Measurements from ENCODE around the gene NCAPD2. TPM values are rescaled to one million over a fixed set of nuclear protein-coding genes. Genes with fewer than 3 reads are reported as not detected.
"Not testable (repeated sequence)": the region's sequence is repeated elsewhere in the genome, so short reads cannot be mapped to it uniquely, and the experiment has no call there.

Gene NCAPD2
- total RNA-seq, 1 experiment from 2014 or later, result 94.7 TPM

- H3K9me3 Mint-ChIP-seq (ENCODE audit: low read depth, unreplicated experiment), result no peaks in the 10 kb centered on the region
- H3K27me3 Mint-ChIP-seq (ENCODE audit: unreplicated experiment), result peaks cover 17% of the 10 kb centered on the region
- no TSS peak for BruUV-seq (replicated peaks)
Observed at GRCh38 chr12:6478416-6478815, 15.5 kb upstream of the NCAPD2 start.

GRCh38 chr12:6488240-6488639, 5.7 kb upstream of the NCAPD2 start:
- Mint-ChIP-seq H3K27me3 (ENCODE audit: unreplicated experiment) (no peaks in the 10 kb centered on the region), H3K4me3 (ENCODE audit: low read depth, unreplicated experiment) (no peak overlapping the region), H3K9me3 (ENCODE audit: low read depth, unreplicated experiment) (no peaks in the 10 kb centered on the region), H3K36me3 (ENCODE audit: insufficient read depth, unreplicated experiment) (peaks cover 17% of the 10 kb centered on the region), H3K27ac (ENCODE audit: unreplicated experiment) (no peak overlapping the region), H3K4me1 (ENCODE audit: low read depth, unreplicated experiment) (no peaks in the 10 kb centered on the region)
- BruUV-seq (replicated peaks), result no TSS peak
- TF ChIP-seq CTCF (IDR thresholded peaks at IDR 0.05; ENCODE audit: unreplicated experiment), result no peak
- CTCF ChIA-PET, result no interaction called here
- no peak for DNase-seq
- intact Hi-C loops (cut with micrococcal nuclease; ENCODE audit: unreplicated experiment), result no loop called here

More at GRCh38 chr12:6478416-6478815, 15.5 kb upstream of the NCAPD2 start:
- intact Hi-C loops (cut with micrococcal nuclease; ENCODE audit: unreplicated experiment), result no loop called here
- H3K4me1 Mint-ChIP-seq (ENCODE audit: low read depth, unreplicated experiment), result no peaks in the 10 kb centered on the region
- no peak for TF ChIP-seq CTCF (IDR thresholded peaks at IDR 0.05; ENCODE audit: unreplicated experiment)
- no peak overlapping the region for H3K27ac Mint-ChIP-seq (ENCODE audit: unreplicated experiment)
- no peaks in the 10 kb centered on the region for H3K36me3 Mint-ChIP-seq (ENCODE audit: insufficient read depth, unreplicated experiment)
- H3K4me3 Mint-ChIP-seq (ENCODE audit: low read depth, unreplicated experiment), result no peak overlapping the region
- CTCF ChIA-PET, result no interaction called here
- no peak for DNase-seq

GRCh38 chr12:6489449-6489848, 4.5 kb upstream of the NCAPD2 start:
- DNase-seq, result no peak
- Mint-ChIP-seq H3K4me3 (ENCODE audit: low read depth, unreplicated experiment) (no peak overlapping the region), H3K27me3 (ENCODE audit: unreplicated experiment) (no peaks in the 10 kb centered on the region), H3K36me3 (ENCODE audit: insufficient read depth, unreplicated experiment) (peaks cover 29% of the 10 kb centered on the region), H3K27ac (ENCODE audit: unreplicated experiment) (no peak overlapping the region), H3K9me3 (ENCODE audit: low read depth, unreplicated experiment) (no peaks in the 10 kb centered on the region), H3K4me1 (ENCODE audit: low read depth, unreplicated experiment) (no peaks in the 10 kb centered on the region)
- no peak for TF ChIP-seq CTCF (IDR thresholded peaks at IDR 0.05; ENCODE audit: unreplicated experiment)
- no TSS peak for BruUV-seq (replicated peaks)
- intact Hi-C loops (cut with micrococcal nuclease; ENCODE audit: unreplicated experiment), result no loop called here
- CTCF ChIA-PET, result interaction anchor here (0.7 kb wide), 1 partner anchor 310 kb away, joined by 3 read pairs; no protein-coding TSS in a partner anchor

- H3K27ac Mint-ChIP-seq (ENCODE audit: unreplicated experiment); BruUV-seq (replicated peaks); H3K4me1 Mint-ChIP-seq (ENCODE audit: low read depth, unreplicated experiment): not testable (repeated sequence)
Observed at GRCh38 chr12:6490673-6491072, 3.2 kb upstream of the NCAPD2 start.

GRCh38 chr12:6492838-6493496, 935 bp upstream of the NCAPD2 start, which contains the start of gene MRPL51:
Gene MRPL51 (minus strand): TSS chr12:6493262. CDS start chr12:6493136, 126 bp downstream.
- no peaks in the 10 kb centered on the region for H3K27me3 Mint-ChIP-seq (ENCODE audit: unreplicated experiment)
- CTCF ChIA-PET, result interaction anchor here (0.6 to 1.2 kb wide), 4 partner anchors 28 to 196 kb away, joined by 3 to 9 read pairs (median 4); partner anchors contain the start of gene ZNF384
- BruUV-seq (replicated peaks), result TSS peak; percentile 96
- DNase-seq, result peak; percentile 98
- peak within 1 kb of the TSS; percentile 96 for H3K27ac Mint-ChIP-seq (ENCODE audit: unreplicated experiment)
- intact Hi-C loops (cut with micrococcal nuclease; ENCODE audit: unreplicated experiment), result no loop called here
- H3K9me3 Mint-ChIP-seq (ENCODE audit: low read depth, unreplicated experiment), result no peaks in the 10 kb centered on the region
- H3K36me3 Mint-ChIP-seq (ENCODE audit: insufficient read depth, unreplicated experiment), result peaks cover 48% of the 10 kb centered on the region
- H3K4me3 Mint-ChIP-seq (ENCODE audit: low read depth, unreplicated experiment), result peak within 1 kb of the TSS; percentile 95
- H3K4me1 Mint-ChIP-seq (ENCODE audit: low read depth, unreplicated experiment), result no peaks in the 10 kb centered on the region
- no peak for TF ChIP-seq CTCF (IDR thresholded peaks at IDR 0.05; ENCODE audit: unreplicated experiment)

More at GRCh38 chr12:6490673-6491072, 3.2 kb upstream of the NCAPD2 start:
- intact Hi-C loops (cut with micrococcal nuclease; ENCODE audit: unreplicated experiment); DNase-seq; H3K4me3 Mint-ChIP-seq (ENCODE audit: low read depth, unreplicated experiment); H3K27me3 Mint-ChIP-seq (ENCODE audit: unreplicated experiment); H3K9me3 Mint-ChIP-seq (ENCODE audit: low read depth, unreplicated experiment); CTCF ChIA-PET: not testable (repeated sequence)
- peaks cover 39% of the 10 kb centered on the region for H3K36me3 Mint-ChIP-seq (ENCODE audit: insufficient read depth, unreplicated experiment)

Measured in Calu3 (cell line).